Measurements from ENCODE around the gene AMBP.

AMBP gene

GRCh38 chr9:114112778-114113584 is 34.9 kb upstream of the AMBP start:
- no peak for DNase-seq (ENCODE audit: low read depth)

DNA sequence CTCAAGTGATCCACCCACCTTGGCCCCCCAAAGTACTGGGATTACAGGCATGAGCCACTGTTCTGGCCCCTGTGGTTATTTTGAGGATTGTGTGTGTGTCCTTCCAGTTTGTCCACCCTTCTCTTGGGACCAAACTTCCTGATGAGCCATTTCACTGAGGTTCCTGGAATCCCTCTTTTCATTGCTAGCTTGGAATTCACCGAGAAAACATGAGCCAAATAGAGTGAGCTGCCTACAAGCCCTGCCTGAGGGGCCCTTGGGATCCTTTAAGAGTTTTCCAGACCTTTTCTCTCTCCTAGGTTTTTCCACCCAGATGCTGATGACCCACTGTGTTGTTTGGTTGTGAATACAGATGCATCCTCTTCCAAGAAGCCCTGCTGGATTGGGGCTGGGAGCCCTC is 34.2 kb upstream of the AMBP start:
- DNase-seq (ENCODE audit: low read depth) = no peak

DNA sequence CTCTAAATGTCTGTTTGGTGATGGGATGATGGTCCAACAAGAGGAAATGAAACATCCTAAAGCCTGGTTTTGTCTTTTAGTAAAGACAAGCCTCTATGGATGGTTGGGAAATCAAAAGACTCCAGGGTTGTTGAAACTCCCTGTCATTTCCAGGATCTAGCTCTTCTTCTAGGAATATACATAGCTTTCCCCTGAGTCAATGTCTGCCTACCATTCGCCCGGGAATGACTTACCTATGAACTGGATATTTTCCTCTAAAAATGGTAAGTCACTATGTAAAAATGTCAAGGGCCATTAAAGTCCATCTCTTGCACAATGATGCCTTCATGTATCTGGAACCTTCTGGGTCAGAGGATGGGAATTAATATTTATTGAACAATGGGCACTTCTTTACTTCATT is 32.1 kb upstream of the AMBP start:
- DNase-seq (ENCODE audit: low read depth) = no peak

DNA sequence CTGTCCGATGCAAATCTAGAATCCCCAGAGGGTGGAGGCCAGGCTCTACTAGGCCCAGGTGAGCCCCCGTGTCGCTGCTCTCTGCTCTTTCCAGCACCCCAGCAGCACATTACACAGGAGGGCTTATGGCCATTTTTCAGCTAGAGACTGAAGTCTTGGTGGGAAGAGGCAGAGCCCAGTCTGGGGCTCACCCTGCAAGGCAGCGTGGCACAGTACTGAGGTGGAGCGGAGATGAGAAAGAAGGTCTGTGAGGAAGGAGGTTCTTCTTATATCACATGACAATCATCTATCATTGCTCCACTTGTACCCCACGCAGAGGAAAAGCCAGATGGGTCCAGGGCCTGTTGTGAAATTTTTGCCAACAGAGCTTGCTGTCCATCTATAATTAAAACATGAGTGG is 31.0 kb upstream of the AMBP start:
- no peak for DNase-seq (ENCODE audit: low read depth)

GRCh38 chr9:114108016-114108833 is 30.1 kb upstream of the AMBP start:
- peak; percentile 30 for DNase-seq (ENCODE audit: low read depth)

- DNase-seq (ENCODE audit: low read depth) = no peak
Measured at GRCh38 chr9:114107286-114108001, 29.3 kb upstream of the AMBP start.

DNA sequence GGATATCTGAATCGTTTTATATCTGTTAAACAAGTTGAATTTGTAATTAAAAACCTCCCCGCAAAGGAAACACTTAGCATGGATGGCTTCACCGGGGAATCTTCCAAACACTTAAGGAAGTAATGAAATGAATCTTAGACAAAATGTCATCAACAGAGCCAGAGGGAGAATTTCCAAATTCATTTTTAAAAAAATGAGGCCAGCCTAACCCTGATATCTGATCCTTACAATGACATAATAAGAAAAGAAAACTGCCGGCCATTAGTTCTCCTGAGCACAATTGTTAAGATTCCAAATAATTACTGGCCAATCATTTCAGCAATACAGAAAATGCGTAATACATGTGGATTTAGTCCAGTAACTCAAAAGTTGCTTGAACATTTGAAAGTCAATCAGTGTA is 27.1 kb upstream of the AMBP start:
- DNase-seq (ENCODE audit: low read depth) = no peak

DNA sequence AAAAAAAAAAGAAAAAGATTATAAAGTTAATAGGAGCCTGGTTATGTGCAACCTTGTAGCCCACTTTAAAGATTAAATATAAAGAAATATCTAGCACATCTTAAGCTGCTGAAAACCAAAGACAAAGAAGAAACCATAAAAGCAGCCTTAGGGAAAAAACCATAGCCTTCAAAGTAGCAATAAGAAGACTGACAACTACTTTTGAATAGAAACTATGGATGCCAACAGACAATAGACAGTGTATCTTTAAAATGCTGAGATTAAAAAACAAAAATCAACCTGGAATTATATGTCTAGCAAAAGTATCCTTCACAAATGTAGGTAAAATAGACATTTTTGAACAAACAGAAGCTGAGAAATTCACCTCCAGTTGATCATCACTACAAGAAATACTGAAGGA is 24.4 kb upstream of the AMBP start:
- no peak for DNase-seq (ENCODE audit: low read depth)

DNA sequence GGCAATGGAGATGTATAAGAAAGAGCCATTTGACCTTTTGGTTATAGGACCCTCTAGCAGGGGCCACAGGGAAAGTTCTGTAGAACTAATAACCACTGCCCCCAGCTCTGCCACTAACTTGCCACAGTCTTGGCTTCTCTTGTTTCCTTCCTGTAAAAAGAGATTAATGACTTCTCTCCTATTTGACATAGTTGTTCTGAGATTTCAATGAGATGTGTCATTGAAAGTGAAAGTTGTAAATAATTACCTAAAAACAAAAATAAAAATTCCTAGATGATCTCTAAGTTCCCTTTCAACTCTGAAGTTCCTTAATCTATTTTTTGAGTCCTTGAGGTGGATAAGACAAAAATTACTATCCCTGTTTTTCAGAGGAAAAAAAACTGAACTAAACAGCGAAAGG is 22.4 kb upstream of the AMBP start:
- no peak for DNase-seq (ENCODE audit: low read depth)

GRCh38 chr9:114099669-114100270 is 21.7 kb upstream of the AMBP start:
- no peak for DNase-seq (ENCODE audit: low read depth)

GRCh38 chr9:114098936-114099668 is 21.0 kb upstream of the AMBP start, which contains the start of gene KIF12:
TSS of gene KIF12 (minus strand) at chr9:114099292. CDS start at chr9:114099276, 16 bp downstream.
- DNase-seq (ENCODE audit: low read depth) = no peak

DNA sequence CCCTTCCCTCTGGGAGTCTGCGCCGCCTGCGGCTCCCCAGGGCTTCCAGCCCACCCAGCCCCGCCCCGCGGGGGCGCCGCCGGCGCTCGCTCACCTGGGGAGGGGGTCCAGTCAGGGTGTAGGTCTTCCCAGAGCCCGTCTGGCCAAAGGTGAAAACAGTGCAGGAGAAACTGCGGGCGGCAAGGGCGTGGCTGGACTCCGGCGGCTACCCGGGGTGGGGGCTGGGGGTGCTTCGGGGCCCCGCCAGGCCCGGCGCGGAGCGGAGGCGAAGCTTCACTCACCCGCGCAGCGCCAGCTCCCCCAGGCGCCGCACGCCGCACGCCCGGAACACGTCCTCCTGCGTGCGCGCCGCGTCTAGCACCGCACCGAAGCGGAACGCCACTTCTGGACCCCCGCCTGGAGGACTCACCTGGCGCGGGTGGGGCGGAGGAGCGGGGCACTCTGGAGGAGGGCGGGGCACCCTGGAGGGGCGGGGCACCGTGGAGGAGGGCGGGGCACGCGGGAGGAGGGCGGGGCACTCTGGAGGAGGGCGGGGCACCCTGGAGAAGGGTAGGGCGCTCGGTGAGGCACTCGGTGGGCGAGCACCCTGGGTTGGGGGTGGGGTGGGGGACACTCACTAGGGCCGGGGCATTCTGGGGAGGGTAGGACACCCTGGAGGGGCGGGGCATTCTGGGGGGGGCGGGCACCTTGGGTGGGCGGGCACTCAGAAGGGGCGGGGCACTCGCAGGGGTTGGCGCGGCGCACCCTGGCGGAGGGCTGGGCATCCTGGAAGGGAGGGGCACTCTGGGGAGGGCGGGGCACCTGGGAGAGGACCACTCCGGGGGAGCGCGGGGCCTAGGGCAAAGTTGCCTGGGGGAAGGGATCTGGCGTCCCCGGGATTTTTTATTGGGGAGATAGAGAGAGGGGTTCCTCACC is 20.2 kb upstream of the AMBP start:
- no peak for DNase-seq (ENCODE audit: low read depth)

DNA sequence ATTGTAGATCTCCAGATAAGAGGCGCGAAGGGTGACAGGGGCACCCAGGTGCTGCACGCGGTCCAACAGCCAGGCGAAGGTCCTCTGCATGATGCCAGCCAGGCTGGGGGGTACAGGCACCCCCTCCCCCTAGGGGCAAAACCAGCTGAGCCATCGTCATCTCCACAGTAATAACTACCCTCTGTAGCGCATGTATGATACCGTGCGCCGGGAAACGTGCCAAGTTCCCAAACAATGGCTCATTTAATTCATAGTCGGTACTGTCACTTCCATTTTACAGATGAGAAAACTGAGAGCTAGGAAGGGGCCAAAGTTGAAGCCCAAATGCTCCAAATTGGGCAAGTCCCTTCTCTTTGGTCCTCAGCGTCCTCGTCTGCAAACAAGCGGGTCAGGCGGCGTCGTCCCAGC is 19.5 kb upstream of the AMBP start:
- DNase-seq (ENCODE audit: low read depth) = no peak

- DNase-seq (ENCODE audit: low read depth) = no peak
Measured at GRCh38 chr9:114096866-114097612, 18.9 kb upstream of the AMBP start.

DNA sequence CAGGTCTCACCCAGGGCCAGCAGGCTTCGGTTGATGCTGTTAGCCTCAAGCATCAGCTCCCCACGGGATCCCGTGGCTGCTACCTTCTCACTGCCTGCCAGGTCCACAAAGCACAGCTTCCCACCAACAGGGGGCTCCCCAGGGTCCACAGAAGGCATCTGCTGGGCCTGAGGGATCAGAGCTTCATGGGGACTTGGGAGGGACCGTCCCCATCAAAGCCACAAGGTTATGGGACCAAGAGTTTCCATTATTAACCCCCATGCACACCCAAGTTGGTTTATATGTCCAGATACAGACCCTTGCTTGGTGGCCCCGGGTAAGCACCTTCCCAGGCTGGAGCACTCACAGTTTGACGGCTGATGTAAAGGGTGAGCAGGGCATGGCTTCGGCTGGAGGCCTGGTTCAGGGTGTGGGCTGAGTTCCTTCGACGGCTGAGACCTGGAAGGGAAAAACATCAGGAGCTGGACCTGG is 18.0 kb upstream of the AMBP start:
- DNase-seq (ENCODE audit: low read depth) = no peak

DNA sequence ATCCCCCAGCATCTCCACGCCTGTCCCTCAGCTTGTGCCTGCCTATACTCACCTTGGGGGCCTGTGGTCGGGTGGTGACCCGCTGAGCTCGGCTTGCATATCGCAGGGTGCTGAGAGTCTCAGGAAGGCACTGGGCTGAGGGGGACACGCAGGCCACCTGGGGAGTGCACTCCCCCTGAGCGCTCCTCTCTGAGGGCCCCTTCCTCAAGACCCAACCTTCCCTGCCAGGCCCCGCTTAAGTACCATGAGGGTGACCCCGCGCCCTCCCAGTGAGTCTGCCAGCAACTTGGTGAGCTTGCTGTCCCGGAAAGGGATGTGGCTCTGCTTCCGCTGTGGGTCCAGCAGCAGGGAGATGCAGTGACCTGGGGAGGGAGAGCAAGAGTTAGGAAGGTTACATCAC is 16.9 kb upstream of the AMBP start:
- no peak for DNase-seq (ENCODE audit: low read depth)

- DNase-seq (ENCODE audit: low read depth) = no peak
Measured at GRCh38 chr9:114093761-114094505, 15.8 kb upstream of the AMBP start.

- no peak for DNase-seq (ENCODE audit: low read depth)
Measured at GRCh38 chr9:114093031-114093471, 15.0 kb upstream of the AMBP start.

DNA sequence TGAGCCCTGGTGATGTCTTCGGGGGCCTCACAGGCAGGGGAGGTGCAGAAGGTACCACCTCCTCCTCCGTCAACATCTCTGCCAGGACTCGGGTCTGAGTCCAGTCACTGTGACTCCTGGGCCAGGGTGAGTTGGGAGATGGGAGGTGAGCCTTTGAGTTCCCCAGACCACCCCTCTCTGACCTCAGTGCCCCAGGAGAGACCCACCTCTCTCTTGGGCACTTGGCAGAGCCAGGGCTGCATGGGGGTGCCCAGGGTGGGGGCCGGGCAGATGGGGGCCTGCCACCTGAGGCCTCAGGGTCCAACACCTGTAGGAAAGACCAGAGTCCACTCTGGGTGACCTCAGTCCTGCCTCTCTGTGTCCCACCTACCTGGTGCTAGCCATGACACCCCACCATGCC is 14.2 kb upstream of the AMBP start:
- no peak for DNase-seq (ENCODE audit: low read depth)
